HCT116 (cell line): ENCODE results near the gene CTXND1. TPM values are rescaled to one million over a fixed set of nuclear protein-coding genes. Genes with fewer than 3 reads are reported as not detected.

ENCODE experiments used
- ATAC-seq: fragments of 200-7000 bp; cut with Tn5 transposase; 2 replicates; pipeline ENCODE4 v1.9.1; 2020; ENCODE audit warnings: mild to moderate bottlenecking, moderate library complexity
- BruUV-seq: library from RNA; stranded (reverse); fragments of 400-500 nt; replicated peaks from 2 replicates; lab custom pipeline; 2021; lab: Mats Ljungman, UMichigan
- CTCF ChIA-PET: fragments of 300-600 bp; sonication (Branson Sonifier 250); formaldehyde crosslinking; loops from one replicate; lab custom pipeline; 2021; ENCODE audit warnings: antibody characterized with exemption; lab: Charles Lee
- POLR2A ChIA-PET: fragments of 300-600, 350-600 bp; sonication (Branson Sonifier 250); formaldehyde crosslinking; loops from one replicate; lab custom pipeline; 2021; ENCODE audit warnings: antibody characterized with exemption; lab: Charles Lee
- RAD21 ChIA-PET, 2 experiments: fragments of 300-600 bp; sonication (Branson Sonifier 250); formaldehyde crosslinking; loops; one replicate each; lab custom pipeline; 2023; ENCODE audit warnings: low total read pairs in 2 of 2; ENCODE audit not compliant: uncharacterized antibody in 2 of 2, unreplicated experiment in 2 of 2, low non-redundant PET in 1 of 2; lab: Charles Lee
- DNase-seq: peaks from one replicate; pipeline ENCODE4 v3.0.0-alpha.2; 2010; ENCODE audit warnings: low read depth, low spot score
- H2AFZ ChIP-seq: fragments of 200-600 bp; shearing (Covaris generic), sonication (generic); 2 replicates; pipeline ENCODE4 v1.6.1; 2017; ENCODE audit warnings: low read depth, mixed run types, mixed read lengths, antibody characterized with exemption, low read length; ENCODE audit not compliant: poor library complexity, severe bottlenecking
- H3K27ac ChIP-seq: 2 replicates; pipeline ENCODE4 v1.5.1; 2012; ENCODE audit warnings: low read depth, low read length
- H3K27me3 ChIP-seq: fragments of 200-600 bp; sonication (generic); 2 replicates; pipeline ENCODE4 v1.6.1; 2016; ENCODE audit warnings: mixed run types, low read length, mixed read lengths; ENCODE audit not compliant: insufficient read depth
- H3K36me3 ChIP-seq, 2 experiments: fragments of 200-500 bp in 1 of 2; fragments of 200-600 bp in 1 of 2; sonication (Bioruptor generic) in 1 of 2; sonication (generic) in 1 of 2; 2 replicates each; pipeline versions ENCODE4 v1.5.1 to v1.6.1; 2014 to 2016; ENCODE audit warnings: low read length in 2 of 2, inconsistent platforms in 1 of 2, mixed read lengths in 1 of 2, mixed run types in 1 of 2; ENCODE audit not compliant: insufficient read depth in 2 of 2, control insufficient read depth in 1 of 2
- H3K4me1 ChIP-seq, 2 experiments: fragments of 200-600 bp in 1 of 2; sonication (generic) in 1 of 2; 2 replicates each; pipeline versions ENCODE4 v1.5.1 to v1.6.1; 2012 to 2017; ENCODE audit warnings: low read length in 2 of 2, inconsistent platforms in 1 of 2, mild to moderate bottlenecking in 1 of 2, mixed read lengths in 1 of 2, mixed run types in 1 of 2, moderate library complexity in 1 of 2; ENCODE audit not compliant: insufficient read depth in 2 of 2, control insufficient read depth in 1 of 2
- H3K4me2 ChIP-seq: fragments of 200-600 bp; sonication (generic); 2 replicates; pipeline ENCODE4 v1.6.1; 2017; ENCODE audit warnings: mixed run types, low read length, mixed read lengths
- H3K4me3 ChIP-seq, 2 experiments: fragments of 200-600 bp in 1 of 2; sonication (generic) in 1 of 2; replicated peaks in 1 of 2; 2 replicates each; pipeline ENCODE4 v1.5.1; 2011 to 2016; ENCODE audit warnings: low read length in 2 of 2, control low read depth in 1 of 2, low read depth in 1 of 2, mild to moderate bottlenecking in 1 of 2, mixed read lengths in 1 of 2, mixed run types in 1 of 2
- H3K79me2 ChIP-seq: fragments of 200-600 bp; sonication (generic); 2 replicates; pipeline ENCODE4 v1.6.1; 2017; ENCODE audit warnings: mild to moderate bottlenecking, mixed run types, low read length, moderate library complexity, mixed read lengths; ENCODE audit not compliant: insufficient read depth
- H3K9ac ChIP-seq: fragments of 200-600 bp; sonication (generic); 2 replicates; pipeline ENCODE4 v1.6.1; 2016; ENCODE audit warnings: low read length, mixed read lengths
- H3K9me2 ChIP-seq: fragments of 200-600 bp; sonication (generic), shearing (Covaris generic); 2 replicates; pipeline ENCODE4 v1.6.1; 2017; ENCODE audit warnings: mixed run types, mild to moderate bottlenecking, moderate library complexity; ENCODE audit not compliant: insufficient read depth
- H3K9me3 ChIP-seq, 2 experiments: fragments of 200-500 bp in 1 of 2; fragments of 200-600 bp in 1 of 2; sonication (Bioruptor generic) in 1 of 2; sonication (generic) in 1 of 2; 2 replicates each; pipeline ENCODE4 v1.6.1; 2014 to 2017; ENCODE audit warnings: low read length in 2 of 2, mixed read lengths in 2 of 2, inconsistent platforms in 1 of 2, low read depth in 1 of 2, mild to moderate bottlenecking in 1 of 2, mixed run types in 1 of 2, moderate library complexity in 1 of 2; ENCODE audit not compliant: control insufficient read depth in 1 of 2, insufficient read depth in 1 of 2
- H4K20me1 ChIP-seq: fragments of 200-600 bp; sonication (generic), shearing (Covaris generic); 2 replicates; pipeline ENCODE4 v1.6.1; 2017; ENCODE audit warnings: mixed run types, mild to moderate bottlenecking, moderate library complexity; ENCODE audit not compliant: insufficient read depth
- EGR1 ChIP-seq: IDR thresholded peaks from 2 replicates; pipeline ENCODE4 v1.6.1; 2012; ENCODE audit warnings: low read depth
- POLR2A ChIP-seq: IDR thresholded peaks from 2 replicates; pipeline ENCODE4 v1.7.0; 2011; ENCODE audit warnings: borderline replicate concordance; ENCODE audit not compliant: insufficient read depth, insufficient read length; ENCODE audit errors: extremely low read depth
- POLR2AphosphoS5 ChIP-seq: IDR thresholded peaks from 2 replicates; pipeline ENCODE4 v1.6.1; 2011; ENCODE audit warnings: mild to moderate bottlenecking, low read depth, low read length, moderate library complexity
- RAD21 ChIP-seq: IDR thresholded peaks from 2 replicates; pipeline ENCODE4 v1.6.1; 2012; ENCODE audit warnings: low read depth, mild to moderate bottlenecking
- intact Hi-C: fragments of 100-400 bp; cut with micrococcal nuclease; formaldehyde crosslinking; loops from 2 replicates; pipeline ENCODE4 v1.10.0; 2022
- total RNA-seq: library from RNA; stranded (reverse); gene quantifications from one replicate; pipeline ENCODE4 v1.2.1, GENCODE V29; 2021; ENCODE audit not compliant: unreplicated experiment
- TF ChIP-seq, protein P1 (sequence below), 3 experiments: fragments of 200-600 bp in 1 of 3; sonication (generic) in 1 of 3; IDR thresholded peaks in 2 of 3; conservative IDR thresholded peaks in 1 of 3; 2 replicates each; pipeline ENCODE4 v1.5.1; 2012 to 2017; ENCODE audit warnings: low read depth in 2 of 3, low read length in 2 of 3, antibody characterized with exemption in 1 of 3, borderline replicate concordance in 1 of 3, control low read depth in 1 of 3, mild to moderate bottlenecking in 1 of 3, mixed read lengths in 1 of 3, mixed run types in 1 of 3, moderate library complexity in 1 of 3; ENCODE audit not compliant: insufficient read depth in 1 of 3
- TF ChIP-seq, protein P2 (sequence below): IDR thresholded peaks from 2 replicates; pipeline ENCODE4 v1.6.1; 2012; ENCODE audit warnings: low read depth

CTXND1 gene
- total RNA-seq, 1 experiment from 2014 or later = not detected

DNA sequence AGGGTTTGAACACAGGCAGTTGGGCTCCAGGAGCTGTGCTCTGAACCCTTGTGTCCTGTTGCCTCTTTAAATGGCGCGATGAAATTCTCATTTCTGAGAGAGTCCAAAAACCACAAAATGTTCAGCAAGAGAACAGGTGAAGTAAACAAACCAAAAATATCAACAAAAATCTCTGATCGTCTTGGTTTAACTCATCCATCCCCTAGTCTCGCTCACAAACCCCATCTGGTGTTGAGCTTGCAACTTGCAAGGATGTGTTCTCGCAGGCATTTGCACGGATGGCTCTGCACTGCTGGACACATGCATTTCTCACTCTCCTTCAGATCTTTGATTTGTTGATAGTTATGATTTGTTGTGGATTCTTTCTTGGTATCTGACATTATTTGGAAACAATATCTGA, 68.1 kb downstream of the CTXND1 start:
- TF ChIP-seq, protein P1, sequence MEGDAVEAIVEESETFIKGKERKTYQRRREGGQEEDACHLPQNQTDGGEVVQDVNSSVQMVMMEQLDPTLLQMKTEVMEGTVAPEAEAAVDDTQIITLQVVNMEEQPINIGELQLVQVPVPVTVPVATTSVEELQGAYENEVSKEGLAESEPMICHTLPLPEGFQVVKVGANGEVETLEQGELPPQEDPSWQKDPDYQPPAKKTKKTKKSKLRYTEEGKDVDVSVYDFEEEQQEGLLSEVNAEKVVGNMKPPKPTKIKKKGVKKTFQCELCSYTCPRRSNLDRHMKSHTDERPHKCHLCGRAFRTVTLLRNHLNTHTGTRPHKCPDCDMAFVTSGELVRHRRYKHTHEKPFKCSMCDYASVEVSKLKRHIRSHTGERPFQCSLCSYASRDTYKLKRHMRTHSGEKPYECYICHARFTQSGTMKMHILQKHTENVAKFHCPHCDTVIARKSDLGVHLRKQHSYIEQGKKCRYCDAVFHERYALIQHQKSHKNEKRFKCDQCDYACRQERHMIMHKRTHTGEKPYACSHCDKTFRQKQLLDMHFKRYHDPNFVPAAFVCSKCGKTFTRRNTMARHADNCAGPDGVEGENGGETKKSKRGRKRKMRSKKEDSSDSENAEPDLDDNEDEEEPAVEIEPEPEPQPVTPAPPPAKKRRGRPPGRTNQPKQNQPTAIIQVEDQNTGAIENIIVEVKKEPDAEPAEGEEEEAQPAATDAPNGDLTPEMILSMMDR (IDR thresholded peaks at IDR 0.05 in 2 of 3, conservative IDR thresholded peaks at IDR 0.05 in 1 of 3; ENCODE audit: borderline replicate concordance in 1 of 3, insufficient read depth in 1 of 3, low read depth in 2 of 3, low read length in 2 of 3) = peak in 2 of 3 experiments; percentile 23; a peak in 3 of 6 replicates
- TF ChIP-seq POLR2AphosphoS5 (no peak), RAD21 (0 out of 2 replicates have a peak, but pooled peaks have one; percentile 9)

DNA sequence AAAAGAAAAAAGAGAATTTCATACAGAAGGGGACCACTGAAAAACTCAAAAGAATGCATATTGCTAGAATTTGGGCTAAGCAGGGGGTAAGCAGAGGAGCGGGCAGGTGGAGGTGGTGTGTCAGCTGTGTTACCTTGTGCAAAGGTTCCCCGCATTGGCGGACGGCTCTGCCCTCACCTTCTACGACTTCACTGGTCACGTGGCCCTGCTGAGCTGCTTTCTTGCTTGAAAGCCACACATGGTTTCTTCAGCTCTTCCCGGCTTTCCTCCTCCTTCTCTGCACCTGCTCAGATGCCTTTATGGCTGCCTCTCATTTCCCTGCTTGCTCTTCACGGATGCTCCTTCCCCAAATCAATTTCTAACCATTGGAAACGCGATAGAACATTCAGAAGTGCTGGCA, 68.7 kb downstream of the CTXND1 start:
- DNase-seq (no peak), ATAC-seq (no peak)
- Histone ChIP-seq H3K9ac (no peak overlapping the region), H4K20me1 (no peaks in the 10 kb centered on the region), H2AFZ (no peak overlapping the region), H3K36me3 (peaks cover 0 to 2% of the 10 kb centered on the region in 2 experiments; a peak in 1 of 4 replicates), H3K27me3 (no peaks in the 10 kb centered on the region), H3K9me2 (no peaks in the 10 kb centered on the region), H3K4me1 (peaks cover 0 to 15% of the 10 kb centered on the region in 2 experiments; a peak in 2 of 4 replicates), H3K9me3 (no peaks in the 10 kb centered on the region), H3K4me2 (no peak overlapping the region), H3K27ac (no peak overlapping the region), H3K79me2 (no peaks in the 10 kb centered on the region), H3K4me3 (no peak overlapping the region)
- RAD21 ChIA-PET = no interaction called here
- TF ChIP-seq, protein P2, sequence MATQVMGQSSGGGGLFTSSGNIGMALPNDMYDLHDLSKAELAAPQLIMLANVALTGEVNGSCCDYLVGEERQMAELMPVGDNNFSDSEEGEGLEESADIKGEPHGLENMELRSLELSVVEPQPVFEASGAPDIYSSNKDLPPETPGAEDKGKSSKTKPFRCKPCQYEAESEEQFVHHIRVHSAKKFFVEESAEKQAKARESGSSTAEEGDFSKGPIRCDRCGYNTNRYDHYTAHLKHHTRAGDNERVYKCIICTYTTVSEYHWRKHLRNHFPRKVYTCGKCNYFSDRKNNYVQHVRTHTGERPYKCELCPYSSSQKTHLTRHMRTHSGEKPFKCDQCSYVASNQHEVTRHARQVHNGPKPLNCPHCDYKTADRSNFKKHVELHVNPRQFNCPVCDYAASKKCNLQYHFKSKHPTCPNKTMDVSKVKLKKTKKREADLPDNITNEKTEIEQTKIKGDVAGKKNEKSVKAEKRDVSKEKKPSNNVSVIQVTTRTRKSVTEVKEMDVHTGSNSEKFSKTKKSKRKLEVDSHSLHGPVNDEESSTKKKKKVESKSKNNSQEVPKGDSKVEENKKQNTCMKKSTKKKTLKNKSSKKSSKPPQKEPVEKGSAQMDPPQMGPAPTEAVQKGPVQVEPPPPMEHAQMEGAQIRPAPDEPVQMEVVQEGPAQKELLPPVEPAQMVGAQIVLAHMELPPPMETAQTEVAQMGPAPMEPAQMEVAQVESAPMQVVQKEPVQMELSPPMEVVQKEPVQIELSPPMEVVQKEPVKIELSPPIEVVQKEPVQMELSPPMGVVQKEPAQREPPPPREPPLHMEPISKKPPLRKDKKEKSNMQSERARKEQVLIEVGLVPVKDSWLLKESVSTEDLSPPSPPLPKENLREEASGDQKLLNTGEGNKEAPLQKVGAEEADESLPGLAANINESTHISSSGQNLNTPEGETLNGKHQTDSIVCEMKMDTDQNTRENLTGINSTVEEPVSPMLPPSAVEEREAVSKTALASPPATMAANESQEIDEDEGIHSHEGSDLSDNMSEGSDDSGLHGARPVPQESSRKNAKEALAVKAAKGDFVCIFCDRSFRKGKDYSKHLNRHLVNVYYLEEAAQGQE = no peak
- TF ChIP-seq POLR2A (no peak), EGR1 (no peak)
- POLR2A ChIA-PET = no interaction called here
- intact Hi-C loops = no loop called here
- CTCF ChIA-PET = no interaction called here
- no TSS peak for BruUV-seq

More for the DNA sequence above, 68.1 kb downstream of the CTXND1 start:
- ChIA-PET CTCF (no interaction called here), POLR2A (no interaction called here), RAD21 (no interaction called here)
- H3K9me3 ChIP-seq = no peaks in the 10 kb centered on the region
- no peaks in the 10 kb centered on the region for H3K9me2 ChIP-seq
- no peak overlapping the region for H3K4me3 ChIP-seq
- intact Hi-C loops = no loop called here
- H3K9ac ChIP-seq = no peak overlapping the region
- H3K4me2 ChIP-seq = no peak overlapping the region
- no peaks in the 10 kb centered on the region for H3K27me3 ChIP-seq
- no TSS peak for BruUV-seq
- no peaks in the 10 kb centered on the region for H4K20me1 ChIP-seq
- H2AFZ ChIP-seq = no peak overlapping the region
- H3K4me1 ChIP-seq = peaks cover 0 to 14% of the 10 kb centered on the region in 2 experiments; a peak in 2 of 4 replicates
- H3K79me2 ChIP-seq = no peaks in the 10 kb centered on the region
- H3K27ac ChIP-seq = no peak overlapping the region
- DNase-seq (no peak), ATAC-seq (no peak)
- peaks cover 0 to 2% of the 10 kb centered on the region in 2 experiments; a peak in 1 of 4 replicates for H3K36me3 ChIP-seq
